Mammary epithelial cell (primary cell): Measurements from ENCODE around the gene NPR1.

Source experiments
- CTCF ChIP-seq, 2 donors: IDR thresholded peaks in 1 of 2; conservative IDR thresholded peaks in 1 of 2; 2 replicates each; pipeline ENCODE4 v1.5.1; 2011 to 2012; ENCODE audit warnings: inconsistent platforms in 2 of 2, low read length in 2 of 2, mild to moderate bottlenecking in 2 of 2, control low read depth in 1 of 2, low read depth in 1 of 2; ENCODE audit not compliant: insufficient read depth in 1 of 2; ENCODE audit errors: extremely low read depth in 1 of 2
- EZH2 ChIP-seq: IDR thresholded peaks from 2 replicates; pipeline ENCODE4 v1.6.1; 2012; ENCODE audit warnings: low read length, inconsistent platforms, borderline replicate concordance

GRCh38 chr1:153680120-153680403, 1.6 kb downstream of the NPR1 start:
- no peak for TF ChIP-seq CTCF (conservative IDR thresholded peaks at IDR 0.05 in 1 of 2, IDR thresholded peaks at IDR 0.05 in 1 of 2; ENCODE audit: extremely low read depth in 1 of 2, insufficient read depth in 1 of 2, low read depth in 1 of 2, low read length in 2 of 2)
- TF ChIP-seq EZH2: no peak
